ENCODE data around the gene IL1RN.

GRCh38 chr2:113155331-113155730 lies 27.9 kb downstream of the IL1RN start:
- TF ChIP-seq CTCF (IDR thresholded peaks at IDR 0.05 in 4 of 5, conservative IDR thresholded peaks at IDR 0.05 in 1 of 5) (no peak), POLR2A (IDR thresholded peaks at IDR 0.05) (no peak)
